ENCODE measurements around the gene ALOX12B.
"Not testable (repeated sequence)": the region's sequence is repeated elsewhere in the genome, so short reads cannot be mapped to it uniquely, and the experiment has no call there.

Gene ALOX12B

GRCh38 chr17:8041979-8042378, 45.5 kb downstream of the ALOX12B start:
- no peak for DNase-seq

- DNase-seq: peak; percentile 19 to 28
These were observed 46.1 kb downstream of the ALOX12B start for GRCh38 chr17:8041249-8041928.

GRCh38 chr17:8039611-8040168, 47.8 kb downstream of the ALOX12B start:
- DNase-seq: no peak

- no peak for DNase-seq
These were observed 48.4 kb downstream of the ALOX12B start, which contains the start of gene ALOX15B for GRCh38 chr17:8038954-8039610. ALOX15B (plus strand) TSS chr17:8039059; CDS start chr17:8039156, 97 bp downstream.

- no peak for DNase-seq
These were observed 55.1 kb downstream of the ALOX12B start for GRCh38 chr17:8032442-8032841.

- DNase-seq: no peak
These were observed 55.6 kb downstream of the ALOX12B start for GRCh38 chr17:8031950-8032349.

GRCh38 chr17:8031261-8031661, 56.3 kb downstream of the ALOX12B start:
- no peak for DNase-seq

- DNase-seq: no peak
These were observed 58.4 kb downstream of the ALOX12B start for GRCh38 chr17:8029121-8029520.

GRCh38 chr17:8025176-8025911, 62.2 kb downstream of the ALOX12B start:
- no peak for DNase-seq

GRCh38 chr17:8024161-8024560, 63.4 kb downstream of the ALOX12B start:
- DNase-seq: not testable (repeated sequence)

All from activated CD4-positive, alpha-beta T cell treated with anti-CD3 and anti-CD28 coated beads for 4 hours (primary cell).